Fibroblast of lung (primary cell): ENCODE results near the gene ENPP3.

ENCODE experiments used
- EZH2 ChIP-seq: IDR thresholded peaks from 2 replicates; pipeline ENCODE4 v1.5.1; 2012; ENCODE audit warnings: low read length, control low read depth, mild to moderate bottlenecking; ENCODE audit errors: missing control alignments
- TF ChIP-seq, protein P1 (sequence below), 2 donors: IDR thresholded peaks in 1 of 2; conservative IDR thresholded peaks in 1 of 2; 1 replicate in 1 of 2; 2 replicates in 1 of 2; pipeline ENCODE4 v1.5.1; 2011 to 2012; ENCODE audit warnings: low read length in 2 of 2, control low read depth in 1 of 2, inconsistent platforms in 1 of 2, low read depth in 1 of 2, mild to moderate bottlenecking in 1 of 2

DNA sequence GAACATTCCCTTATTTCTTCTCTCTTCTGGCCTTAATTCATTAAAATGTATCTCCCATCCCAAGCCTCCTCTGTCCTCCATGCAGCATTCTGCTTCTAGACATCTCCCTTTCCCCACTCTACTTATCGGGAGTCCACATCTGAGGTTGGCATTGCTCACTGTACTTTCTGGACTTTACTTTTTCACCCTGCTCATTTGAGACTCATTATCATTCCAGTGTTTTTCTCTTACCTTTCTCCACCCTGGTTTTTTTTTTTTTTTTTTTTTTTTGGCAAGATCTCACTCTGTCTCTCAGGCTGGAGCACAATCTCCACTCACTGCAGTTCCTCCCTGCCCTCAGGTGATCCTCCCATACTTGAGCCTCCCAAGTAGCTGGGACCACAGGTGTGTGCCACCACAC lies 4.5 kb downstream of the ENPP3 start:
- TF ChIP-seq, protein P1, sequence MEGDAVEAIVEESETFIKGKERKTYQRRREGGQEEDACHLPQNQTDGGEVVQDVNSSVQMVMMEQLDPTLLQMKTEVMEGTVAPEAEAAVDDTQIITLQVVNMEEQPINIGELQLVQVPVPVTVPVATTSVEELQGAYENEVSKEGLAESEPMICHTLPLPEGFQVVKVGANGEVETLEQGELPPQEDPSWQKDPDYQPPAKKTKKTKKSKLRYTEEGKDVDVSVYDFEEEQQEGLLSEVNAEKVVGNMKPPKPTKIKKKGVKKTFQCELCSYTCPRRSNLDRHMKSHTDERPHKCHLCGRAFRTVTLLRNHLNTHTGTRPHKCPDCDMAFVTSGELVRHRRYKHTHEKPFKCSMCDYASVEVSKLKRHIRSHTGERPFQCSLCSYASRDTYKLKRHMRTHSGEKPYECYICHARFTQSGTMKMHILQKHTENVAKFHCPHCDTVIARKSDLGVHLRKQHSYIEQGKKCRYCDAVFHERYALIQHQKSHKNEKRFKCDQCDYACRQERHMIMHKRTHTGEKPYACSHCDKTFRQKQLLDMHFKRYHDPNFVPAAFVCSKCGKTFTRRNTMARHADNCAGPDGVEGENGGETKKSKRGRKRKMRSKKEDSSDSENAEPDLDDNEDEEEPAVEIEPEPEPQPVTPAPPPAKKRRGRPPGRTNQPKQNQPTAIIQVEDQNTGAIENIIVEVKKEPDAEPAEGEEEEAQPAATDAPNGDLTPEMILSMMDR (conservative IDR thresholded peaks at IDR 0.05 in 1 of 2, IDR thresholded peaks at IDR 0.05 in 1 of 2; ENCODE audit: low read depth in 1 of 2, low read length in 2 of 2): no peak
- no peak for TF ChIP-seq EZH2
